Measurements from ENCODE around the gene STEAP3. TPM values are rescaled to one million over a fixed set of nuclear protein-coding genes. Genes with fewer than 3 reads are reported as not detected.
A peak's percentile ranks its signal among the peaks of the same experiment; 100 is the strongest.

Gene STEAP3
- total RNA-seq, 6 experiments from 2014 or later = 118 to 165 (median 131) TPM

- ATAC-seq (no peak), DNase-seq (no peak)
- intact Hi-C loops (cut with DNase I) = no loop called here
- peaks cover 0 to 5% (median 0%) of the 10 kb centered on the region in 4 donors for H3K36me3 ChIP-seq
- TF ChIP-seq, protein P1, sequence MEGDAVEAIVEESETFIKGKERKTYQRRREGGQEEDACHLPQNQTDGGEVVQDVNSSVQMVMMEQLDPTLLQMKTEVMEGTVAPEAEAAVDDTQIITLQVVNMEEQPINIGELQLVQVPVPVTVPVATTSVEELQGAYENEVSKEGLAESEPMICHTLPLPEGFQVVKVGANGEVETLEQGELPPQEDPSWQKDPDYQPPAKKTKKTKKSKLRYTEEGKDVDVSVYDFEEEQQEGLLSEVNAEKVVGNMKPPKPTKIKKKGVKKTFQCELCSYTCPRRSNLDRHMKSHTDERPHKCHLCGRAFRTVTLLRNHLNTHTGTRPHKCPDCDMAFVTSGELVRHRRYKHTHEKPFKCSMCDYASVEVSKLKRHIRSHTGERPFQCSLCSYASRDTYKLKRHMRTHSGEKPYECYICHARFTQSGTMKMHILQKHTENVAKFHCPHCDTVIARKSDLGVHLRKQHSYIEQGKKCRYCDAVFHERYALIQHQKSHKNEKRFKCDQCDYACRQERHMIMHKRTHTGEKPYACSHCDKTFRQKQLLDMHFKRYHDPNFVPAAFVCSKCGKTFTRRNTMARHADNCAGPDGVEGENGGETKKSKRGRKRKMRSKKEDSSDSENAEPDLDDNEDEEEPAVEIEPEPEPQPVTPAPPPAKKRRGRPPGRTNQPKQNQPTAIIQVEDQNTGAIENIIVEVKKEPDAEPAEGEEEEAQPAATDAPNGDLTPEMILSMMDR (IDR thresholded peaks at IDR 0.05) = no peak
- peak overlapping the region; percentile 54 to 98 (median 97) for H3K4me3 ChIP-seq
- H3K9me3 ChIP-seq = no peaks in the 10 kb centered on the region
- WGBS (ENCODE audit: insufficient coverage, low coverage, low lambda C conversion rate, missing lambda C conversion rate) = 4% methylated on average over 11 of the region's 13 CpGs
- peaks cover 0 to 45% (median 19%) of the 10 kb centered on the region in 4 donors for H3K4me1 ChIP-seq
- H3K27me3 ChIP-seq = no peaks in the 10 kb centered on the region
- H3K27ac ChIP-seq = peak overlapping the region; percentile 77 to 89 (median 83)
Observed at GRCh38 chr2:119224391-119225104, 914 bp downstream of the STEAP3 start.

DNA sequence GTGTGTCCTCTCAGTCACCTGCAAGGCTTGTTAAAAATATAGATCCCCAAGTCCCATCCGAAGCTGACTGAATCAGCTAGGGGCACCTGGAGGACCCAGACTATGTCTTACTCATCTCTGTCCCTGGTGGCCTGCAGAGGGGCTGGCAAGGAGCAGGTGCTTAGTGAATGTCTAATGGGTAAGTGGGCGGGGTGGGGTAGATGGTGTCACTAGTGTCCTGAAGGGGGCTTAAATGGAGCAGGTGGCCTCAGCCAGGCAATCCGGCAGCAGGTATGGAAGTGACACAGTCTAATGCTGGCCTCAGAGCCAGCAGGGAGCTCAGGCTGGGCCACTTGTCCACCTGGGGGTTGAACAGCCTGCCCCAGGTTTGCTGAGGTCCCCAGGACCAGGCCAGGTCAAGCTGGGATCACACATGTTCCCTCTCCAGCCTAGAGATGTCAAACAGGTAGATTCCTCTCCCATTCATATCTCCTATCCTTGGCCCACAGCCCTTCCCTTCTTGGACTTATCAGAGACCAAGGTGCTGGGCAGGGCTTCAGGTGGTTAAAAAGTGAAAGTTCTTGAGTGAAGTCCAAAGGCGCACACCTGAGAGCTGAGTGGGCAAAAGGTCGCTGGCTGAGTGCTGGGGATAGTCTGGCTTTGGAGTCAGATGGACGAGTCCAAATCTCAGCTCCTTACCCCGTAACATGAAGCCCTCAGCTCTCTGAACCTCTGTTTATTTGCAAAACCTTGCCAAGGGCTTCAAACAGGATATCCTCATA is 1.7 kb downstream of the STEAP3 start:
- ATAC-seq (peak in 2 of 4 donors; percentile 2), DNase-seq (peak in 2 of 3 donors; percentile 30 to 64)
- 48% methylated on average over 6 of the region's 7 CpGs for WGBS (ENCODE audit: insufficient coverage, low coverage, low lambda C conversion rate, missing lambda C conversion rate)
- Histone ChIP-seq H3K27ac (peak overlapping the region; percentile 77 to 89 (median 83)), H3K9me3 (no peaks in the 10 kb centered on the region), H3K27me3 (no peaks in the 10 kb centered on the region), H3K36me3 (peaks cover 0 to 5% (median 0%) of the 10 kb centered on the region in 4 donors), H3K4me3 (peak overlapping the region; percentile 54 to 98 (median 97)), H3K4me1 (peaks cover 0 to 38% (median 15%) of the 10 kb centered on the region in 4 donors)
- intact Hi-C loops (cut with DNase I) = no loop called here
- TF ChIP-seq, protein P1 (IDR thresholded peaks at IDR 0.05) = no peak
- no peak for TF ChIP-seq POLR2A (IDR thresholded peaks at IDR 0.05)

- Histone ChIP-seq H3K27me3 (no peaks in the 10 kb centered on the region), H3K27ac (peak overlapping the region in 1 of 3 donors; percentile 89), H3K36me3 (peaks cover 0 to 5% (median 0%) of the 10 kb centered on the region in 4 donors), H3K4me3 (peak overlapping the region in 1 of 3 donors; percentile 98), H3K9me3 (no peaks in the 10 kb centered on the region), H3K4me1 (peaks cover 0 to 31% (median 12%) of the 10 kb centered on the region in 4 donors)
- intact Hi-C loops (cut with DNase I) = no loop called here
- TF ChIP-seq, protein P1 (IDR thresholded peaks at IDR 0.05) = no peak
- no CpG with 5 or more reads among the region's 9 CpGs for WGBS (ENCODE audit: insufficient coverage, low coverage, low lambda C conversion rate, missing lambda C conversion rate)
- ATAC-seq = no peak
- DNase-seq = no peak
Observed at GRCh38 chr2:119225926-119226325, 2.3 kb downstream of the STEAP3 start.

DNA sequence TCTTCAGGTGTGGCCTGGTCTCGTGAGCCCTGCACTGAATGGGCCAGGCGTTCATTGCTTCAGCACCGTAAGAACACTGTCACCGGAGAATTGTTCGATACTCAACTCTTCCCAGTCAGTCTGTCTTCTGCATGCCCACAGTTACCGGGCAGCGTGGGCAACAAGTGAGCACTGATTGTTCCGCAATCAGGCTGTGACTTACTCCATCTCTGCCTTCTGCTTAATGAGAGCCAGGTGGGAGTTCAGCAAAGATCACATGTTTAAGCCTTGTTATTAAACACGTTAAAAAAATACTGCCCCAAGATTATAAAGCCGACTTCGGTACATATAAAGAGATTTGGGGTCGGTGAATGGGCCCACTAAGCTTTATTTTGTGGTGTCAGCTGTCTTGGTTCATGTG is 3.7 kb downstream of the STEAP3 start:
- no peak for ATAC-seq
- no peak for DNase-seq
- Histone ChIP-seq H3K4me3 (no peak overlapping the region), H3K36me3 (peaks cover 0 to 5% (median 0%) of the 10 kb centered on the region in 4 donors), H3K4me1 (peaks cover 0 to 26% (median 12%) of the 10 kb centered on the region in 4 donors), H3K9me3 (no peaks in the 10 kb centered on the region), H3K27me3 (no peaks in the 10 kb centered on the region), H3K27ac (no peak overlapping the region)
- intact Hi-C loops (cut with DNase I) = no loop called here
- TF ChIP-seq POLR2A (IDR thresholded peaks at IDR 0.05) = no peak
- TF ChIP-seq, protein P1 (IDR thresholded peaks at IDR 0.05) = no peak
- WGBS (ENCODE audit: insufficient coverage, low coverage, low lambda C conversion rate, missing lambda C conversion rate) = 86% methylated on average over 4 of the region's 12 CpGs

Data from right lobe of liver (tissue), 6 donors.